RWPE1 (cell line): ENCODE results near the gene BLM.

ENCODE experiments used
- CTCF ChIA-PET: fragments of 350-600 bp; sonication (Branson Sonifier 250); formaldehyde crosslinking; extraction: SDS; loops from one replicate; lab custom pipeline; 2021; lab: Yijun Ruan, JAX
- POLR2A ChIA-PET: fragments of 400-600 bp; formaldehyde crosslinking; extraction: SDS; loops from one replicate; lab custom pipeline; 2020; ENCODE audit warnings: antibody characterized with exemption; ENCODE audit not compliant: low non-redundant PET; lab: Yijun Ruan, JAX
- DNase-seq: peaks from one replicate; pipeline ENCODE4 v3.0.0; 2012; ENCODE audit warnings: low spot score
- H3K27ac ChIP-seq: fragments of 450-650 bp; 2 replicates; pipeline ENCODE4 v1.5.1; 2017
- CTCF ChIP-seq: fragments of 450-650 bp; conservative IDR thresholded peaks from 2 replicates; pipeline ENCODE4 v1.5.1; 2017; ENCODE audit warnings: low read depth, mild to moderate bottlenecking

Gene BLM

DNA sequence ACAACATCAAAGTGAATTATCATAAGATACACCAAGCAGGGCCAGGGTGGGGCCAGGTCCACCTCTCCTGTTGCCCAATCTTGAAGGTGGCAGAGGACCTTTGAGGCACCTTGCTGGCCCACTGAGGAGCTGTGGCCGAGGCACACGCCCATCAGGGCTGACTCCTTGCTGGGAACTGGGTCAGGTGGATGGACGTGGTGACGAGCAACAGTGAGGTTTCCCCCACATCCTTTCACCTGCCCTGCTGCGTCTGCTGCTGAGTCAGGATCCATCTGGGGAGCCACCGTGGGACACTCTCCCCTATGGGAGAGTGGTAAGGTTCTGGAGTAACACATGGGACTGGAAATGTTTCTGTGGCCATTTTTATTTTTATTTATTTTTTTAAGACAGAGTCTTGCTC lies 134.0 kb downstream of the BLM start:
- ChIA-PET CTCF (interaction anchor here (0.9 kb wide), 1 partner anchor 11 kb away, joined by 4 read pairs; no protein-coding TSS in a partner anchor), POLR2A (no interaction called here)
- no peak for DNase-seq
- no peak overlapping the region for H3K27ac ChIP-seq
- TF ChIP-seq CTCF = no peak

- ChIA-PET CTCF (interaction anchor here (0.6 to 0.7 kb wide), 2 partner anchors 12 to 1204 kb away, joined by 3 to 6 read pairs; no protein-coding TSS in a partner anchor), POLR2A (no interaction called here)
- no peak overlapping the region for H3K27ac ChIP-seq
- no peak for TF ChIP-seq CTCF
- DNase-seq = no peak
Measured at GRCh38 chr15:90851940-90852339, 134.8 kb downstream of the BLM start.

DNA sequence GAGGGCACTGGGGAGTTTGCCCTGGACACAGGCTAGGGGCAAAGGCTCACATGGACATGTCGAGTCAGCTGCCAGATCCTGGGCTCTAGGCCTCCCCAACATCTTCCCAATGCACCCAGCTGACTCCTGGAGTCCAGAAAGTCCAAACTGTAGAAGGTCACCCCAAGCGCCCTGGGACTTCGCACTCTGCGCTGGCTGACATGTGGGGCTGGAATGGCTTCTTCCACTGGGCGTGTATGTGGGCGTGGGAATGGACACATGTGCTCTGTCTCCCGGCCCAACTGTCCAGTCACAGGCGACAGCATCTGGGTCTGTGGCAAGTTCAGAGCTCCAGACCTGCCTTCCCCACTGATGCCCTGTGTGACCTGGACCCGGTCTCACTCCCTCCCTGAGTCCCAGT lies 138.0 kb downstream of the BLM start:
- POLR2A ChIA-PET = no interaction called here
- no peak for DNase-seq
- no peak for TF ChIP-seq CTCF
- CTCF ChIA-PET = no interaction called here
- H3K27ac ChIP-seq = no peak overlapping the region

GRCh38 chr15:90857337-90857736 lies 140.2 kb downstream of the BLM start:
- no peak for TF ChIP-seq CTCF
- CTCF ChIA-PET = no interaction called here
- POLR2A ChIA-PET = no interaction called here
- no peak overlapping the region for H3K27ac ChIP-seq
- no peak for DNase-seq

DNA sequence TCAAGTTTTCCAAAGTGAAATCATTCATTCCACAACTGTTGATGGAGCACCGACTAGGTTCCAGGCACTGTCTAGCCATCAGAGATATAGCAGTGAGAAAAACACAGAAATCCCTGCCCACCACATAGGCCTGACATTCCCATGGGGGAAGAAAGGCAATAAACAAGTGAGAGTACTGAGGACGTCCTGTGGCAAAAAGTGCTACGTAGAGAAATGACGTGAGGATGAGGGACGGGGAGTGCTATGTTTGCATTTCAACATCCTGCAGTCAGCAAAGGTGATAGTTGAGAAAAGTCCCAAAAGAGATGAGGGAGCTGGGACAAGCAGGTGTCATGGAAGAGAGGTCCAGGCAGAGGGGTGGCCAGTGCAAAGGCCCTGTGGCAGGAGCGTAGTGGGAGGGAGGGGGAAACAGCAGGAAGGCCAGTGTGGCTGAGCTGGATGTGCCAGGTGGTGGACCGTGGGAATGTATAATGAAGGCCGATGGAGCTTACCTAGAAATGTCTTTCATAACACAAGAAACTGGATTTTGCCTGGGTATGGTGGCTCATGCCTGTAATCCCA lies 140.8 kb downstream of the BLM start:
- no peak for DNase-seq
- CTCF ChIA-PET = interaction anchor here (0.6 kb wide), 1 partner anchor 161 kb away, joined by 4 read pairs; no protein-coding TSS in a partner anchor
- POLR2A ChIA-PET = no interaction called here
- TF ChIP-seq CTCF = no peak
- no peak overlapping the region for H3K27ac ChIP-seq

- ChIA-PET CTCF (interaction anchor here (0.6 kb wide), 2 partner anchors 27 to 741 kb away, joined by 3 to 4 read pairs; no protein-coding TSS in a partner anchor), POLR2A (interaction anchor here (0.6 to 1.0 kb wide), 2 partner anchors 11 to 233 kb away, joined by 3 read pairs; no protein-coding TSS in a partner anchor)
- no peak for TF ChIP-seq CTCF
- DNase-seq = no peak
- H3K27ac ChIP-seq = peak overlapping the region; percentile 2; the same call in 1 of the 2 replicates
Measured at GRCh38 chr15:90859234-90860131, 142.3 kb downstream of the BLM start.
